CD14-positive monocyte (primary cell): ENCODE data around the gene MTA2. TPM values are rescaled to one million over a fixed set of nuclear protein-coding genes. Genes with fewer than 3 reads are reported as not detected.

ENCODE experiments used
- DNase-seq, 3 donors: peaks; one replicate each; pipeline ENCODE4 v3.0.0-alpha.2; 2011 to 2022
- H2AFZ ChIP-seq: 2 replicates; pipeline ENCODE4 v1.6.0; 2012; ENCODE audit warnings: mild to moderate bottlenecking, low read depth, low read length, inconsistent platforms; ENCODE audit not compliant: insufficient read depth, poor library complexity, severe bottlenecking
- H3K27ac ChIP-seq, 2 donors: 1 replicate in 1 of 2; 2 replicates in 1 of 2; pipeline ENCODE4 v1.5.1; 2012 to 2013; ENCODE audit warnings: low read length in 2 of 2, control low read depth in 1 of 2, inconsistent platforms in 1 of 2, low read depth in 1 of 2, mild to moderate bottlenecking in 1 of 2
- H3K27me3 ChIP-seq, 2 donors: one replicate each; pipeline versions ENCODE4 v1.6.0 to v1.6.1; 2011 to 2013; ENCODE audit warnings: low read length in 2 of 2; ENCODE audit not compliant: control insufficient read depth in 2 of 2, insufficient read depth in 2 of 2
- H3K36me3 ChIP-seq, 2 donors: replicated peaks in 1 of 2; 1 replicate in 1 of 2; 2 replicates in 1 of 2; pipeline versions ENCODE4 v1.5.1 to v1.6.1; 2012 to 2013; ENCODE audit warnings: low read length in 2 of 2, control low read depth in 1 of 2, inconsistent platforms in 1 of 2, mild to moderate bottlenecking in 1 of 2; ENCODE audit not compliant: insufficient read depth in 2 of 2, control insufficient read depth in 1 of 2
- H3K4me1 ChIP-seq, 2 donors: 1 replicate in 1 of 2; 2 replicates in 1 of 2; pipeline versions ENCODE4 v1.5.1 to v1.6.1; 2012 to 2013; ENCODE audit warnings: low read length in 2 of 2, control low read depth in 1 of 2, inconsistent platforms in 1 of 2, mild to moderate bottlenecking in 1 of 2, moderate library complexity in 1 of 2; ENCODE audit not compliant: insufficient read depth in 2 of 2, control insufficient read depth in 1 of 2
- H3K4me2 ChIP-seq: replicated peaks from 2 replicates; pipeline ENCODE3; 2012; ENCODE audit warnings: low read length, moderate library complexity, mild to moderate bottlenecking; ENCODE audit not compliant: poor library complexity, severe bottlenecking; ENCODE audit errors: extremely low read depth
- H3K4me3 ChIP-seq, 3 experiments: fragments of 200-600 bp in 1 of 3; sonication (generic) in 1 of 3; replicated peaks in 1 of 3; 1 replicate in 2 of 3; 2 replicates in 1 of 3; pipeline ENCODE4 v1.5.1; 2011 to 2013; ENCODE audit warnings: low read length in 3 of 3, mild to moderate bottlenecking in 3 of 3, control low read depth in 2 of 3, low read depth in 2 of 3, inconsistent platforms in 1 of 3, moderate library complexity in 1 of 3
- H3K79me2 ChIP-seq: 2 replicates; pipeline ENCODE4 v1.6.0; 2012; ENCODE audit warnings: mild to moderate bottlenecking, control low read depth, inconsistent platforms, low read length, moderate library complexity; ENCODE audit not compliant: insufficient read depth
- H3K9ac ChIP-seq: 2 replicates; pipeline ENCODE4 v1.6.0; 2017; ENCODE audit warnings: low read length, mild to moderate bottlenecking; ENCODE audit not compliant: insufficient read depth, poor library complexity, severe bottlenecking
- H3K9me3 ChIP-seq, 2 donors: replicated peaks in 1 of 2; 1 replicate in 1 of 2; 2 replicates in 1 of 2; pipeline versions ENCODE4 v1.5.1 to v1.6.1; 2012 to 2013; ENCODE audit warnings: low read length in 2 of 2, control low read depth in 1 of 2; ENCODE audit not compliant: control insufficient read depth in 1 of 2, insufficient read depth in 1 of 2
- H4K20me1 ChIP-seq: 2 replicates; pipeline ENCODE4 v1.6.0; 2012; ENCODE audit warnings: mild to moderate bottlenecking, low read length, control low read depth, moderate library complexity; ENCODE audit not compliant: insufficient read depth
- H3K27ac Mint-ChIP-seq, 7 donors: one replicate each; pipeline ENCODE4 v1.8.0; 2020; ENCODE audit warnings: mild to moderate bottlenecking in 7 of 7, mixed read lengths in 7 of 7, moderate library complexity in 6 of 7, inconsistent platforms in 2 of 7
- H3K27me3 Mint-ChIP-seq, 3 donors: one replicate each; pipeline ENCODE4 v1.8.0; 2021 to 2022; ENCODE audit warnings: low read depth in 3 of 3, mild to moderate bottlenecking in 3 of 3, mixed read lengths in 3 of 3, moderate library complexity in 3 of 3, inconsistent platforms in 1 of 3
- H3K36me3 Mint-ChIP-seq, 2 donors: one replicate each; pipeline ENCODE4 v1.8.0; 2020; ENCODE audit warnings: mixed read lengths in 2 of 2, inconsistent platforms in 1 of 2, mild to moderate bottlenecking in 1 of 2
- H3K4me1 Mint-ChIP-seq: one replicate; pipeline ENCODE4 v1.8.0; 2020; ENCODE audit warnings: mild to moderate bottlenecking, mixed read lengths
- H3K4me3 Mint-ChIP-seq, 2 donors: one replicate each; pipeline ENCODE4 v1.8.0; 2020; ENCODE audit warnings: mild to moderate bottlenecking in 2 of 2, mixed read lengths in 2 of 2, moderate library complexity in 1 of 2
- H3K9me3 Mint-ChIP-seq, 7 donors: one replicate each; pipeline ENCODE4 v1.8.0; 2020 to 2022; ENCODE audit warnings: mixed read lengths in 7 of 7, mild to moderate bottlenecking in 6 of 7, moderate library complexity in 6 of 7, inconsistent platforms in 2 of 7
- CTCF ChIP-seq: fragments of 200-600 bp; IDR thresholded peaks from one replicate; pipeline ENCODE4 v1.8.0; 2022; ENCODE audit warnings: antibody characterized with exemption, mild to moderate bottlenecking
- WGBS: methylation state at CpG from one replicate; pipeline ENCODE4 v1.1.5; 2013; ENCODE audit warnings: missing lambda C conversion rate; ENCODE audit not compliant: insufficient coverage; 5-methylcytosine and 5-hydroxymethylcytosine counted together
- intact Hi-C, 2 donors: fragments of 100-400 bp; cut with micrococcal nuclease; formaldehyde crosslinking; loops; one replicate each; pipeline versions ENCODE4 v1.15.0 to v1.15.1; 2023
- polyA plus RNA-seq, 3 donors: library from polyadenylated mRNA; depleted of rRNA in 1 of 3; unstranded in 2 of 3; stranded (reverse) in 1 of 3; fragments of 300-500 nt in 2 of 3; fragments of >200 nt in 1 of 3; fragmentation: Illumina TruSeq in 2 of 3; gene quantifications; 1 replicate in 2 of 3; 2 replicates in 1 of 3; pipeline ENCODE4 v1.2.3, GENCODE V29; 2012 to 2021

MTA2 gene
- polyA plus RNA-seq, 3 donors: 14.0 to 38.6 (median 17.6) TPM

GRCh38 chr11:62599069-62599696 is 2.5 kb downstream of the MTA2 start:
- peak overlapping the region; percentile 82 to 92 (median 88) for H3K27ac Mint-ChIP-seq
- no peaks in the 10 kb centered on the region for H3K9me3 ChIP-seq
- no peaks in the 10 kb centered on the region for H3K27me3 ChIP-seq
- H3K79me2 ChIP-seq: peaks cover 43% of the 10 kb centered on the region
- peaks cover 51% of the 10 kb centered on the region for H3K4me1 Mint-ChIP-seq
- TF ChIP-seq CTCF: no peak
- peak overlapping the region; percentile 98 for H3K4me2 ChIP-seq
- H3K9ac ChIP-seq: peak overlapping the region; percentile 97
- H3K9me3 Mint-ChIP-seq: no peaks in the 10 kb centered on the region
- peak overlapping the region; percentile 92 to 96 for H3K4me3 Mint-ChIP-seq
- peak overlapping the region; percentile 30 for H3K27ac ChIP-seq
- H3K4me1 ChIP-seq: peaks cover 39 to 50% of the 10 kb centered on the region in 2 donors
- H2AFZ ChIP-seq: no peak overlapping the region
- peaks cover 48 to 53% of the 10 kb centered on the region in 2 donors for H3K36me3 ChIP-seq
- no peaks in the 10 kb centered on the region for H3K27me3 Mint-ChIP-seq
- H3K4me3 ChIP-seq: peak overlapping the region in 1 of 3 experiments; percentile 93
- H4K20me1 ChIP-seq: peaks cover 52% of the 10 kb centered on the region
- peaks cover 65 to 67% of the 10 kb centered on the region in 2 donors for H3K36me3 Mint-ChIP-seq
- intact Hi-C loops: loop anchor here (10.0 kb wide), 3 partner anchors 106 to 266 kb away; partner anchors contain the start of genes BSCL2 (in 2 of the 2), GNG3 (in 2 of the 2) and TMEM179B (in 1 of the 2)
- peak; percentile 93 to 97 (median 94) for DNase-seq
- WGBS: no CpG with 5 or more reads among the region's 7 CpGs

GRCh38 chr11:62595124-62595523 is 6.5 kb downstream of the MTA2 start:
- peaks cover 0 to 2% (median 0%) of the 10 kb centered on the region in 7 donors for H3K9me3 Mint-ChIP-seq
- H3K27me3 Mint-ChIP-seq: peaks cover 0 to 2% (median 0%) of the 10 kb centered on the region in 3 donors
- Histone ChIP-seq H3K4me2 (no peak overlapping the region), H3K27me3 (no peaks in the 10 kb centered on the region), H2AFZ (no peak overlapping the region), H3K4me3 (no peak overlapping the region), H3K27ac (peak overlapping the region in 1 of 2 donors; percentile 28), H3K36me3 (peaks cover 50 to 52% of the 10 kb centered on the region in 2 donors), H3K9me3 (no peaks in the 10 kb centered on the region), H3K9ac (no peak overlapping the region), H4K20me1 (peaks cover 58% of the 10 kb centered on the region), H3K4me1 (peaks cover 48 to 64% of the 10 kb centered on the region in 2 donors), H3K79me2 (peaks cover 42% of the 10 kb centered on the region)
- H3K27ac Mint-ChIP-seq: peak overlapping the region in 4 of 7 donors; percentile 24 to 68 (median 62)
- peaks cover 59% of the 10 kb centered on the region for H3K4me1 Mint-ChIP-seq
- DNase-seq: no peak
- peaks cover 64 to 66% of the 10 kb centered on the region in 2 donors for H3K36me3 Mint-ChIP-seq
- no peak overlapping the region for H3K4me3 Mint-ChIP-seq
- intact Hi-C loops: loop anchor here (10.0 kb wide), 3 partner anchors 110 to 270 kb away; partner anchors contain the start of genes BSCL2 (in 2 of the 2), GNG3 (in 2 of the 2) and TMEM179B (in 1 of the 2)
- TF ChIP-seq CTCF: no peak
- WGBS: 95% methylated on average over 7 of the region's 8 CpGs
